DMS53 (cell line): Measurements from ENCODE around the gene CENPVL2.
A peak's percentile ranks its signal among the peaks of the same experiment; 100 is the strongest.
"Not testable (repeated sequence)": the region's sequence is repeated elsewhere in the genome, so short reads cannot be mapped to it uniquely, and the experiment has no call there.

Experiments
- DNase-seq: peaks from one replicate; lab custom pipeline; 2025; lab: John Stamatoyannopoulos, UW

CENPVL2 gene

DNA sequence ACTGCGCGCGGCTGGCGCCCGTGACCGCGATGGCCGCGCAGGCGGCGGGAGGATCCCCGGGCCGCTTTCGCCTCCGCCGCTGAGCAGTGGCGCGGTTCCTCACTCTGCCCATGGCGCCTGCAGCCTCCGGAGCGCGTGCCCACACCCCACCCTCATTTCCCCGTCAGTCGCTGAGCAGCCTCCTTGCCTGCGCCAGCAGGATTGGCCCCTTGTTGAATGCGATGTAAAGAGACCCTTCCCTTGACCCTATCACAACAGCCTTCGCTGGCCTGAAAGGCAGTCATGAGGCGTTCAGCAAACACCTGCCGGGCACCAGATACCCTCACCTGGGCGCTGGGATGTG, at the start of gene CENPVL2:
Gene CENPVL2, minus strand, starts transcription at position 112 of the 343 bp plus-strand sequence. Its CDS starts 0 bp downstream, at position 112.
- not testable (repeated sequence) for DNase-seq

DNA sequence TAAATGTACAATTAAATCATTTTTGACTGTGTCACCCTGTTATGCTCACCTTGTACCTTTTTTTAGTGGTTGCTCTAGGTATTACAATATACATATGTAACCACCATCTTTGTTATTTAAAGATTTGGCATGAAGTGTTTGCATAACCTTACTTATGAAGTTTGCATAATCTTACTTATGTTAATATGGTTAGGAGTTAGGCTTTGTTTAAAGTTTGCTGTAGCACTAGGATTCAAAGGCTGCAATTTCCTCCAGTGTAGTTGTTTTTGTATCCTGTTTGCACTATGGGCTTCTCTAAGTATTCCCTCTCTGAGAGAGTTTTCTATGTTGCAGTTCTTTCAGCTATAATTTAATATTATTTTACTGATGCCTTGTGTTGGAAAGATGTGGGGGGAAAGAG, 45.6 kb upstream of the CENPVL2 start:
- no peak for DNase-seq

GRCh38 chrX:51712943-51713647, 30.5 kb upstream of the CENPVL2 start:
- DNase-seq = not testable (repeated sequence)

DNA sequence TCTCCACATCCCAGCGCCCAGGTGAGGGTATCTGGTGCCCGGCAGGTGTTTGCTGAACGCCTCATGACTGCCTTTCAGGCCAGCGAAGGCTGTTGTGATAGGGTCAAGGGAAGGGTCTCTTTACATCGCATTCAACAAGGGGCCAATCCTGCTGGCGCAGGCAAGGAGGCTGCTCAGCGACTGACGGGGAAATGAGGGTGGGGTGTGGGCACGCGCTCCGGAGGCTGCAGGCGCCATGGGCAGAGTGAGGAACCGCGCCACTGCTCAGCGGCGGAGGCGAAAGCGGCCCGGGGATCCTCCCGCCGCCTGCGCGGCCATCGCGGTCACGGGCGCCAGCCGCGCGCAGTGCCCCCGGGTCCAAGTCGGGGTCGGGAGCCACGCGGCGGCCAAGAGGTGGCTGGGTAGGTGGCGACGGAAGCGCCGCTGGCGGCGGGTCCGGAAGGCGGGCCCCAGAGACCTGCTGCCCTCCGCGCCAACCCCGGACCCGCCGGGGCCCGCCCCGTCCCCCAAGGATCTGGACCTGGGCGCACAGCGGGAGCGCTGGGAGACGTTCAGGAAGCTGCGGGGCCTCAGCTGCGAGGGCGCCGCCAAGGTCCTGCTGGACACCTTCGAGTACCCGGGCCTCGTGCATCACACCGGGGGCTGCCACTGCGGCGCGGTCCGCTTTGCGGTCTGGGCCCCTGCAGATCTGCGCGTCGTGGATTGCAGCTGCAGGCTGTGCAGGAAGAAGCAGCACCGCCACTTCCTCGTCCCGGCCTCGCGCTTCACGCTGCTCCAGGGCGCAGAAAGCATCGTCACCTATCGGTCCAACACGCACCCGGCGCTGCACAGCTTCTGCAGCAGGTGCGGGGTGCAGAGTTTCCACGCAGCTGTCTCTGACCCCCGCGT, 27.9 kb upstream of the CENPVL2 start, which contains the start of gene CENPVL1:
Gene CENPVL1, plus strand, starts transcription at position 236 of the 888 bp plus-strand sequence. Its CDS starts 0 bp downstream, at position 236.
- DNase-seq = not testable (repeated sequence)

DNA sequence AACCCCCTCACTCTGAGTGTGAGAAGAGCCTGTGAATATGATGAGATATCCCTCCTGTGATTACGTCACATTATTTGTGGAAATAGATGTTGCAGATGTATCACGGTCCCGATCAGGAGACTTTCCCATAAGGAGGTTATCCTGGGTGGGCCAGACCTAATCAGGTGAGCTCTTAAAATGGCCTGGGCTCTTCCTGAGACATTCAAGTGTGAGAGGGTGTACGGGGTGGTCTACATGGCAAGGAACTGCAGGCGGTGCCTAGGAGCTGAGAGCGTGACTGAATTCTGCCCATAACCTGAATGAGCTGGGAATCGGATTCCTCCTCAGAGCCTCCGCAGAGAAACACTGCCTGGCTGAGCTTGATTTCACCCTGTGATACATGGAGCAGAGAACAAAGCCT, 14.8 kb upstream of the CENPVL2 start:
- DNase-seq = no peak

DNA sequence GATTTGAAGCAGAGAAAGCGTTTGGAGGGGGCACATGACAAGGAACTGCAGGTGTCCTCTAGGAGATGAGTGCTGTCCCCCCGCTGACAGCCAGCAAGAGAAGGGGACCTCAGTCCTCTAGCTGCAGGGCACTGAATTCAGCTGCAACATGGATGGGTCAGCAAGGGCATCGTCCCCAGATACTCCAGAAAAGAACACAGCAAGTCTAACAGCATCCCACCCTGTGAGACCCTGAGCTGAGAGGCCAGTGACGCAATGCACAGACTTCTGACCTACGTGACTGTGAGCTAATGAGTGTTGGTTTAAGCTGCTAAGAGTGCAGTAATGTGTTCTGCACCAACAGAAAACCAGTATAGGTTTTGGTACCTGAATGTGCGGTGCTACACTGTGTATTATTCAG, 11.6 kb upstream of the CENPVL2 start:
- no peak for DNase-seq

GRCh38 chrX:51681808-51682719, 567 bp downstream of the CENPVL2 start:
- DNase-seq = not testable (repeated sequence)

GRCh38 chrX:51679689-51680433, 2.8 kb downstream of the CENPVL2 start:
- not testable (repeated sequence) for DNase-seq

- no peak for DNase-seq
Measured at GRCh38 chrX:51665981-51666380, 16.6 kb downstream of the CENPVL2 start.

GRCh38 chrX:51643377-51643776, 39.3 kb downstream of the CENPVL2 start:
- no peak for DNase-seq

DNA sequence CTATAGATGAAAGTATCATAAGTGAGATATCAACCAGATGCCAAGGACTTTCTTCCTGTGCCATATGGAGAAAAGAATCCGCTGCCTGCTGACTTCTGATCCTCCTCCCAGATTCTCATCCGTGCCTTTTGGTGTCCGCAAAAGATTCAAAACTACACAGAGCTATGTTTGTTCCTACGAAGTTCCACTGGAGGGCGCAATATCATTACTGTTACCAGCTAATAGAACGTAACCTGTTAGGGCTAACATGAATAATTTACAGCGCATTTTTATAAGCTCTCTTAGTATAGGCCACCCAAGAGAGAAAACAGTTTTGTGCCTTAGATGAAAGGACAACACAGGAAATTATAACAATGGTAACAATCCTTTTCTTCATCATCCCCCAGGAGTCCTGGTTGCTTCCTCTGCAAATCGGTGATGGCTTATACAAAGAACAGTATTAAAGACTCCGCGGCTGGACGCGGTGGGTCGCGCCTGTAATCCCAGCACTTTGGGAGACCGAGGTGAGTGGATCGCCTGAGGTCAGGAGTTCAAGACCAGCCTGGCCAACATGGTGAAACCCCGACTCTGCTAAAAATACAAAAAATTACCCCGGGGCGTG, 41.1 kb downstream of the CENPVL2 start:
- DNase-seq = peak; percentile 35

DNA sequence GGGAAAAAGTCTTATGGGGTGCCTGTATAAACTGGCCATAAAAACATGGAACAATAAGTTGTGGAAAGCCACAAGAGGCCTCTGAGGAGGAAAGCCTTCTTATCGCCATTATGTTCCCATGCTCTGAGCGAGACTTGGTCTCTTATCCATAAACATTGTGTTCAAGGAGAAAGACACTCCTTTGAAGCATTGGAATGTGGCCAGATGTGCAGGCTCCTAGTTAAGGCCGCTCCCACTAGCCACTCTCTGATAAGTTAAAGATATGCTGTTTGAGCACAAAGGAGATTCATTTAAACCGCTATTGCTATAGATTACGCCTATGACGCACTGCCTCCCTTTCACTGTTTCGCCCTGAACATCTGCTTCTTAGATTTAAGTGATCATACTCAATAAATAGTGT, 46.1 kb downstream of the CENPVL2 start:
- not testable (repeated sequence) for DNase-seq
